ENCODE results near the gene TNFAIP2.

TNFAIP2 gene

DNA sequence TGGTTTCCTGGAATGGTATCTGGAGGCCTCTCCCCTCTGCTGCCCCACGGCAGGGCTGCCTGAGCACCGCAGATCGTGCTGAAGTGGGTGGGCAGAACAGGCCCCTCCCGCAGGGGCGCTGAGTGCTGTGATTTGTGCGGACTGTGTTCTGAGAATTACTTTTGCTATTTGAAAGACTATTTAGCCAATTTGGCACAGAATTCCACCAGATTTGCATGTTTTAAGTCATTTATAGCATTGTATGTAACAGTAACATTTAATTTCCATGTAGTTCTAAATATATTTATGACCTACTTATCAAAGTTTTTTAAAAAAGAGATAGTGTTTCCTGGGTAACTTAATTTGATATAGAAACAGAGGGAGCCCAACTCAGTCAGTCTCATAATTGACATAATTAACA lies 55.3 kb downstream of the TNFAIP2 start:
- Histone ChIP-seq H3K9ac (ENCODE audit: low read length) (no peak overlapping the region), H3K9me3 (ENCODE audit: control insufficient read depth, low read depth, low read length) (no peaks in the 10 kb centered on the region), H3K27me3 (ENCODE audit: control insufficient read depth, insufficient read depth, low read length) (no peaks in the 10 kb centered on the region), H3K4me3 (ENCODE audit: low read length) (no peak overlapping the region), H3K4me1 (ENCODE audit: control insufficient read depth, low read depth, low read length) (no peaks in the 10 kb centered on the region), H3K27ac (ENCODE audit: low read length) (no peak overlapping the region), H3K36me3 (ENCODE audit: control insufficient read depth, low read depth, low read length) (no peaks in the 10 kb centered on the region)

DNA sequence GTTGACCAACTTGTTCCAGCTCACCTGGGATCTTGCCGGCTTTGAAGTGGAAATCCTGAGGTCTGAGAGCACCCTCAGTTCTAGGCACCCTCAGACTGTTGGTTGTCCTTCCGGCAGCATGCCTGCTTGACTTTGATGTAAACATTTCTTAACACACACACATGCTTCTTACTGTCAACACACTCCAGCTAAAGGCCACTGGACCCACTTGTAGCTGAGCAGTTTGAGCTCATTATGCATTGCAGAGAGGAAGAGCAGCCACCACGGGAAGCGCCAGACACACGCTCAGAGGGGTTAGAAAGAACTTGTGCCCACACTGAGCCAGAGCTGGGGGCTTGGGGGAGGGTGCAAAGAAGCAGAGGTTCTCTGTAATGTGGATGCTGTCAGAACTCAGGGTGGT lies 55.8 kb downstream of the TNFAIP2 start:
- Histone ChIP-seq H3K27me3 (ENCODE audit: control insufficient read depth, insufficient read depth, low read length) (no peaks in the 10 kb centered on the region), H3K36me3 (ENCODE audit: control insufficient read depth, low read depth, low read length) (no peaks in the 10 kb centered on the region), H3K9me3 (ENCODE audit: control insufficient read depth, low read depth, low read length) (no peaks in the 10 kb centered on the region), H3K27ac (ENCODE audit: low read length) (no peak overlapping the region), H3K4me1 (ENCODE audit: control insufficient read depth, low read depth, low read length) (no peaks in the 10 kb centered on the region), H3K4me3 (ENCODE audit: low read length) (no peak overlapping the region), H3K9ac (ENCODE audit: low read length) (no peak overlapping the region)

DNA sequence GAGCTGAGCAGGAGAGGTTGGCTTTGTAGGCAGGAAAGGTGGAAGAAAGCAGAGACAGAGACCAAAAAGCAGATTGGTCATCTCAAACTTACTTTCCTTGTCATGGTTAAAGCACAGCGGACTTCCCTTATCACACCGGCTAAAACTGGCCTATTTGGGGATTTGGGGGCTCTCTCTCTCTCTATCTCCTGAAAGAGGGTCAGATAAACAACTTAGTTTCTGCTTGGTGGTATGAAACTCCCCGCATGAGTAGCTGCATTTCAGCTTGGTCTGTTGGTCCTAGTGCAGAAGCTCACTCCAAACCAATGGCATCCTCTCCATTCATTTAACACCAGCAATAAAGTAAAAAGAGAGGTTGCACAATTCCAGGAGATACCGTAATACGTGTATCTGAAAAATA lies 57.1 kb downstream of the TNFAIP2 start:
- H3K4me3 ChIP-seq (ENCODE audit: low read length) = no peak overlapping the region
- no peaks in the 10 kb centered on the region for H3K36me3 ChIP-seq (ENCODE audit: control insufficient read depth, low read depth, low read length)
- no peak overlapping the region for H3K27ac ChIP-seq (ENCODE audit: low read length)
- no peaks in the 10 kb centered on the region for H3K9me3 ChIP-seq (ENCODE audit: control insufficient read depth, low read depth, low read length)
- H3K9ac ChIP-seq (ENCODE audit: low read length) = no peak overlapping the region
- no peaks in the 10 kb centered on the region for H3K4me1 ChIP-seq (ENCODE audit: control insufficient read depth, low read depth, low read length)
- no peaks in the 10 kb centered on the region for H3K27me3 ChIP-seq (ENCODE audit: control insufficient read depth, insufficient read depth, low read length)

DNA sequence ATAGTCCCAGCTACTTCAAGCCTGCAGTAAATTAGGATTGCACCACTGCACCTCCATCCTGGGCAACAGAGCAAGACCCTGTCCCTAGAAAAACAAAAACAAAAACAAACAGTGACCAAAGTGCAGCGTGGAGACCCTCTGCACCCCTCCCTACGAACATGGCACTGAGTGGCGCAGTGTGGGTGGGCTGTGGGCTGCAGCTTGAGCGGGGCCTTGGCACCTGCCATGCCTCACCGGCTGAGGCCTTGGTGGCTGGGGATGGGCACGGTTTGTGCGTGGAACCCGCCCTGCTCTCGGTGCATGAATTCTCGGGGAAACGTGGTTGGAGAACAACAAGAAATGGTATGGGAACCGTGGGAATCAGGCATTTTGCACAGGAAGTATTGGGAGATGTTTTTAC lies 60.8 kb downstream of the TNFAIP2 start:
- Histone ChIP-seq H3K9me3 (ENCODE audit: control insufficient read depth, low read depth, low read length) (no peaks in the 10 kb centered on the region), H3K27ac (ENCODE audit: low read length) (no peak overlapping the region), H3K27me3 (ENCODE audit: control insufficient read depth, insufficient read depth, low read length) (peaks cover 17% of the 10 kb centered on the region), H3K4me3 (ENCODE audit: low read length) (no peak overlapping the region), H3K4me1 (ENCODE audit: control insufficient read depth, low read depth, low read length) (peaks cover 19% of the 10 kb centered on the region), H3K36me3 (ENCODE audit: control insufficient read depth, low read depth, low read length) (no peaks in the 10 kb centered on the region), H3K9ac (ENCODE audit: low read length) (no peak overlapping the region)

DNA sequence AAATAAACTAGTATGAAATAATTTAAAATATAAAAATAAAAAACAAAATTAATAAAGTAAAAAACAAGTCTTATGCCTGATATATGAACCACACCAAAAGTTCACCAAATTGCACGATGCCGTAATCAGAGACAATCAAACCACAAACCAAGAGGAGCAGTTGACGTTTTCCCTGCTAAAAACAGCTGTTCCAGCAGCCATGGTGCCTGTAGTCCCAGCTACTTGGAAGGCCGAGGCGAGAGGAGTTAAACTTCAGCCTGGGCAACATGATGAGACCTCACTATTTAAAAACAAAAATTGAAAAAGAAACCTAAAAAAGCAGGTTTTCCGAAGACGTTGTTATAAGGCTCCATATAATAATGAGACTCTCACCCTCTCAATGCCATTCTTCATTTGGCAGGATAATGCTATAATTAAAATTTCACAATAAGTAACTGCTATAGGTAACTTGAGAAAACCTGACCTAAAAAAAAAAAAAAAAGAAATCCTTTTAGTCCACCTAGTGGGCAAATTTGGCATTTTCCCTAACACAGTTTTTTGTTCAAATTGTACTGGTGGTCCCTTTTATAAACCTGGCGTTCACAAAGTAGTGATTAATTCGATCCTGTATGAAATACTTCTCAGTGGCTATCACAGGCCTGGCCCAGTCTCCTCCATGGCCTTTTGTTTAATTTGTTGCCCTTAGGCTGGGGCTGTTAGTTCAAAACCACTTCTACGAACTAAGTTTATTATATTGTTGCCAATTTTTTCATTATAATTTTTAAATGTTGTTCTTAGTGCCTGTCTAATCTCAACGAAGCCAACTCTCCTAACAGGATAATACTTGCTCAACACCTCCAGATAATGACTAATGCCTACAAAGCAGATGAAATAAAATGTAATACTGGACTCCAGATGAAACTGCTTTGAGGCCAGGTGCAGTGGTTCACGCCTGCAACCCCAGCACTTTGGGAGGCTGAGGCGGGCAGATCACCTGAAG lies 62.1 kb downstream of the TNFAIP2 start:
- H3K27ac ChIP-seq (ENCODE audit: low read length) = no peak overlapping the region
- H3K36me3 ChIP-seq (ENCODE audit: control insufficient read depth, low read depth, low read length) = no peaks in the 10 kb centered on the region
- no peak overlapping the region for H3K4me3 ChIP-seq (ENCODE audit: low read length)
- H3K27me3 ChIP-seq (ENCODE audit: control insufficient read depth, insufficient read depth, low read length) = peaks cover 30% of the 10 kb centered on the region
- H3K9ac ChIP-seq (ENCODE audit: low read length) = no peak overlapping the region
- H3K9me3 ChIP-seq (ENCODE audit: control insufficient read depth, low read depth, low read length) = no peaks in the 10 kb centered on the region
- peaks cover 19% of the 10 kb centered on the region for H3K4me1 ChIP-seq (ENCODE audit: control insufficient read depth, low read depth, low read length)

DNA sequence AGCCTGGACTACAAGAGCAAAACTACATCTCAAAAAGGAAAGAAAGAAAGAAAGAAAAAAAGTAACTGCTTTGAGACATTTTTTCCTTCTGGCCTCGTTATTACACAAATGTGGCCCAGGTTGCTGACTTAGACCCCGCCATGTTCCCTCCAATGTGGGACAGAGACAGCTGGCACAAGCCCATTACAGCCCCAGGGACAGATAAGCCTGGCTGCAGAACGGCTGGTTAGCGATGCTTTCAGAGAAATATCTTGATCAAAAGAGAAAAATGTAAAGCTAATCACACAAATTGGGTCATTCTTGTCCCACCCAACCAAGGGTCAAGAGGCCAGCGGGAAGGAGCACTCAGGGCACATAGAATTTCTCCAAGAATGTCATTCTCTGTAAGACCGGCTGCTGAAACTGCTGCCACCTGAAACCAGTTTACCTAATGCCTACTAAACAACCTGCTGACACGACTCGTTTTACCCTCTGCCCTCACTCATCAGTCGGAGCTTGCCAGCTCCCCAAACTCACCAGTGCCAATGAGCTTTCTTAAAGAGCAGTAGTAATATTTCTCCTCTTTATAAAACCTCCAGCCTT lies 63.1 kb downstream of the TNFAIP2 start:
- peaks cover 31% of the 10 kb centered on the region for H3K27me3 ChIP-seq (ENCODE audit: control insufficient read depth, insufficient read depth, low read length)
- H3K4me1 ChIP-seq (ENCODE audit: control insufficient read depth, low read depth, low read length) = peaks cover 19% of the 10 kb centered on the region
- no peaks in the 10 kb centered on the region for H3K9me3 ChIP-seq (ENCODE audit: control insufficient read depth, low read depth, low read length)
- no peak overlapping the region for H3K27ac ChIP-seq (ENCODE audit: low read length)
- H3K36me3 ChIP-seq (ENCODE audit: control insufficient read depth, low read depth, low read length) = no peaks in the 10 kb centered on the region
- H3K9ac ChIP-seq (ENCODE audit: low read length) = no peak overlapping the region
- no peak overlapping the region for H3K4me3 ChIP-seq (ENCODE audit: low read length)
